ENCODE results near the gene LTF.

LTF gene

DNA sequence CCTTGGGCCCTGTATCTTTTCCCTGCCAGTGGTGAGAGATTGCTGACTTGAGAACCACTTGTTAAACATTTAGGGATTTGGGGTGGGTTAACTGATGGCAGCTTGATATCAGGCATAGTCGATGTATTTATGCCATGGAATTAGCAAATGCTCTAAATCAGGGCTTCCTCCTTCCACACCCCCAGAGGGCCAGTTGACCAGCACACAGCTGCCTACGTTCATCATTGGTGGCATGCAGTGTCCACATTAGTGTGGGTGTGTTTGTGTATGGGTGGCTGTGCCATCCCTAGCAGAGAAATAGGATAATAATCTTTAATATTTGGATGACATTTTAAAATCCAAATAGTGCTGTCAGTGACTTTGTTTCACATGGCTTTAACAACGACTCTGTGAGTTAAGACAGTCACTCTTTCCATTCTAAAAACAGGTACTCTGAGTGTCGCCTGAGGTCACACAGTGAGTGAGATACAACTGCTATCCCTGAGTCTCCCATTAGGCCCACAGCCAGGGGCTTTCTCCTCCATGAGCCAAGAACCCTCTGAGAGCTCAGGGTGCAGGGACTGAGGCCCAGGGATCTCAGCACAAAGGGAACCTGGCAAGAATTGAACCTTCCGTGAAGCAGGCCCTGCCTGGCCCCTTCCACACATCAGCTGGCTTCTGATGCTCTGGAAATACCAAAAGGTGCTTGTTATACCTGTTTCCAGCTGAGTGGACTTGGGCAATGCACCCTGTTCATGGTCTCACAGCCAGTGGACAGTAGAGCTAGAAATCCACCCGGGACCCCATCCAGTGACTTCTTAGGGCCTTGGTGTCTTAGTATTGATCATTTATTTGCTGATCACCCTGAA, 4.3 kb upstream of the LTF start:
- no peak for DNase-seq (ENCODE audit: low read depth)
- TF ChIP-seq, protein P1, sequence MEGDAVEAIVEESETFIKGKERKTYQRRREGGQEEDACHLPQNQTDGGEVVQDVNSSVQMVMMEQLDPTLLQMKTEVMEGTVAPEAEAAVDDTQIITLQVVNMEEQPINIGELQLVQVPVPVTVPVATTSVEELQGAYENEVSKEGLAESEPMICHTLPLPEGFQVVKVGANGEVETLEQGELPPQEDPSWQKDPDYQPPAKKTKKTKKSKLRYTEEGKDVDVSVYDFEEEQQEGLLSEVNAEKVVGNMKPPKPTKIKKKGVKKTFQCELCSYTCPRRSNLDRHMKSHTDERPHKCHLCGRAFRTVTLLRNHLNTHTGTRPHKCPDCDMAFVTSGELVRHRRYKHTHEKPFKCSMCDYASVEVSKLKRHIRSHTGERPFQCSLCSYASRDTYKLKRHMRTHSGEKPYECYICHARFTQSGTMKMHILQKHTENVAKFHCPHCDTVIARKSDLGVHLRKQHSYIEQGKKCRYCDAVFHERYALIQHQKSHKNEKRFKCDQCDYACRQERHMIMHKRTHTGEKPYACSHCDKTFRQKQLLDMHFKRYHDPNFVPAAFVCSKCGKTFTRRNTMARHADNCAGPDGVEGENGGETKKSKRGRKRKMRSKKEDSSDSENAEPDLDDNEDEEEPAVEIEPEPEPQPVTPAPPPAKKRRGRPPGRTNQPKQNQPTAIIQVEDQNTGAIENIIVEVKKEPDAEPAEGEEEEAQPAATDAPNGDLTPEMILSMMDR (IDR thresholded peaks at IDR 0.05; ENCODE audit: low read length, missing control alignments): no peak
- no peak overlapping the region for H3K4me3 ChIP-seq (replicated peaks; ENCODE audit: low read depth, low read length)

DNA sequence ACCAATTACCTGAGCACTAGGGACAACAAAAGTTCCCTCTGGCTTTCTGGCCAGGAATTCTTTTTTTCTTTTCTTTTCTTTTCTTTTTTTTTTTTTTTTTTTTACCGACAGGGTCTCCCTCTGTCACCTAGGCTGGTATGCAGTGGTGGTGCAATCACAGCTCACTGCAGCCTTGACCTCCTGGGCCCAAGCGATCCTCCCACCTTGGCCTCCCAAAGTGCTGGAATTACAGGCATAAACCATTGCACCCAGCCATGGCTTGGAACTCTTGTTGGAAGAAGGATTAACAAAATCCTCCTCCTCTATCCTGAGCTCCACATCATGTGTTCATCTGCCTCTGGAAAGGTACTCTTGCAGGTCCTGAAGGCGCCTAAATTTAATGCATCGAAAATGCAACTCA, 2.9 kb upstream of the LTF start:
- H3K4me3 ChIP-seq (replicated peaks; ENCODE audit: low read depth, low read length): no peak overlapping the region
- TF ChIP-seq, protein P1 (IDR thresholded peaks at IDR 0.05; ENCODE audit: low read length, missing control alignments): no peak
- DNase-seq (ENCODE audit: low read depth): no peak

DNA sequence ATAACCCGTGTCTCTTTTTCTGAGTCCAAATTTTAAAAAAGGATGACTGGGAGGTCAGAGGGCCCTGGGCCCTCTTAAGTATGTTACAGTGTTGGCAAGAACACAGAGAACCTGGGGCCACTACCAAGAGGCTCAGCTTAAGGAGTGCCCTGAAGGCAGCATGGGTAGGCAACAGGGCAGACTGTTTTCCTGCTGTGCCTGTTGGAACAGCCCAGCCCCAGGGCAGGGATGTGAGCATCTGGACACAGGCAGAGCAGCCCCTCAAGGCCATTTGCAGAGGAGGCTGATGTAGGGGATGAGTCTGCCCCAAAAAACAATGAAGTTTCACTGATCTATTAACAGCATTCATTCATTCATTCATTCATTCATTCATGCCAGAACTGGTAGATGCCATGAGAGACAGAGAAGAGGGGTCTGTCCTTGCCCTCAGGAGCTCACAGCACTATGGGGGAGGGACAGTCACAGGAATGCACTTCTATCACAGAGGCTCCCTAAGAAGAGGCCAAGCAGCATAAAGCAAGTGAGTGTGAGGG, 2.2 kb upstream of the LTF start:
- no peak for DNase-seq (ENCODE audit: low read depth)
- TF ChIP-seq, protein P1 (IDR thresholded peaks at IDR 0.05; ENCODE audit: low read length, missing control alignments): no peak
- no peak overlapping the region for H3K4me3 ChIP-seq (replicated peaks; ENCODE audit: low read depth, low read length)

DNA sequence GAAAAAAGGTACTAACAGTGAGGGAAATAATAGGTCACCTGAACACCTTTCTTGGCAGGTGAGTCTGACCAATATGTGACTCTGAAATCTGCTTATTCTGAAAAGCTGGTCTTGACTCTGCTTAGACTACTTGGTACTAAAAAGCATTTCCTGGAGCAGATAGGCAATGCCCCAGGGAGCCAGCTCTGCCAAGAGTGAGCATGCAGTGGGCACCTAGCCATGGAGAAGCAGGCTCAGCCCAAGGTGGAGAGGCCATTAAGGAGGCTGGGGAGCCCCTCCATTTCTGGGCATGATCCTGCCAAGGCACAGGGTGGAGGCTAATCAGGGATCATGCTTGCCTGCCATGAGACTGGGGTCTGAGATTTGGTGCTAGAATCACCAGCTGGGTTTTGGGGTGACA, 1.6 kb upstream of the LTF start:
- TF ChIP-seq, protein P1 (IDR thresholded peaks at IDR 0.05; ENCODE audit: low read length, missing control alignments): no peak
- no peak overlapping the region for H3K4me3 ChIP-seq (replicated peaks; ENCODE audit: low read depth, low read length)
- no peak for DNase-seq (ENCODE audit: low read depth)

DNA sequence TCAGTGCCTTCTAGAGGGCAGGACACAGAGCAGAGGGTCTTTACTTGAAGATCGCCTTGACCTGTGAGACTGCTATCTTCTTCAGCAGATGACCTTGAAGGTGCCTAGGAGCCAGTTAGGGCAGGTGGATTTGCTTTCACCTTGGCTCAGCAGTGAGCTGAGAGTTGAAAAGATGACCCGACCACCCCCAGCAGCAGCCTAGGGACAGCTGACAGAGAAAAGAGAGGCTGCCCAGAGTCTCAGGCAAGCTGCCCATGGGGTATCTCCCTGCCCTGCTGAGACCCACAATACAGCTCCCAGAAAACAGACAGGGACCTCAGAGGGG, 453 bp upstream of the LTF start:
- no peak for DNase-seq (ENCODE audit: low read depth)
- TF ChIP-seq, protein P1 (IDR thresholded peaks at IDR 0.05; ENCODE audit: low read length, missing control alignments): no peak
- no peak overlapping the region for H3K4me3 ChIP-seq (replicated peaks; ENCODE audit: low read depth, low read length)

DNA sequence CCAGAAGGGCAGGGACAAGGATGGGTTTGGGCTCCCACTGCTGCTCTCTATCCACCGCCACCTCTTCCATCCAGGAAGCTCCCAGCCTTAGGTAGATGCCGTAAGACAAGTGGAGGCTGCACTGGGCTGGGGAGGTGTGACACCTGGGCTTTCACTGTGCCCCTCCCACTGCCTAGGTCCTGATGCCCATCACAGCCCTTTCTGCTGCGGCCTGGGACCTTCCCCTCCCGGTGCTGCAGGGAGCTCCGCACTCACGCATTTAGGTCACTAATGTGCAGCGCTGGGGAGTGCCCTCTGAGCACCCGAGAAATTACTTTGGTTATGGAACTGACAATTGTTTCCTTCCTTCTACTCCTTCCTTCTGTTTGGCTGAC, 850 bp downstream of the LTF start:
- H3K4me3 ChIP-seq (replicated peaks; ENCODE audit: low read depth, low read length): no peak overlapping the region
- TF ChIP-seq, protein P1 (IDR thresholded peaks at IDR 0.05; ENCODE audit: low read length, missing control alignments): no peak
- DNase-seq (ENCODE audit: low read depth): no peak

All from fibroblast of pulmonary artery (primary cell).